GM21529 (cell line): Measurements from ENCODE around the gene TAX1BP1.

Experiments
- ATAC-seq: cut with Tn5 transposase; IDR thresholded peaks from one replicate; pipeline ENCODE4 v1.9.1; 2021; ENCODE audit not compliant: unreplicated experiment

TAX1BP1 gene

GRCh38 chr7:27875832-27876231 is 135.9 kb downstream of the TAX1BP1 start:
- ATAC-seq, result no peak

- ATAC-seq, result no peak
Measured at GRCh38 chr7:27876756-27877155, 136.8 kb downstream of the TAX1BP1 start.
